HCT116 (cell line): ENCODE results near the gene BMP7. TPM values are rescaled to one million over a fixed set of nuclear protein-coding genes. Genes with fewer than 3 reads are reported as not detected.

Experiments
- ATAC-seq: fragments of 200-7000 bp; cut with Tn5 transposase; 2 replicates; pipeline ENCODE4 v1.9.1; 2020; ENCODE audit warnings: mild to moderate bottlenecking, moderate library complexity
- BruUV-seq: library from RNA; stranded (reverse); fragments of 400-500 nt; replicated peaks from 2 replicates; lab custom pipeline; 2021; lab: Mats Ljungman, UMichigan
- CTCF ChIA-PET: fragments of 300-600 bp; sonication (Branson Sonifier 250); formaldehyde crosslinking; loops from one replicate; lab custom pipeline; 2021; ENCODE audit warnings: antibody characterized with exemption; lab: Charles Lee
- POLR2A ChIA-PET: fragments of 300-600, 350-600 bp; sonication (Branson Sonifier 250); formaldehyde crosslinking; loops from one replicate; lab custom pipeline; 2021; ENCODE audit warnings: antibody characterized with exemption; lab: Charles Lee
- RAD21 ChIA-PET, 2 experiments: fragments of 300-600 bp; sonication (Branson Sonifier 250); formaldehyde crosslinking; loops; one replicate each; lab custom pipeline; 2023; ENCODE audit warnings: low total read pairs in 2 of 2; ENCODE audit not compliant: uncharacterized antibody in 2 of 2, unreplicated experiment in 2 of 2, low non-redundant PET in 1 of 2; lab: Charles Lee
- DNase-seq: peaks from one replicate; pipeline ENCODE4 v3.0.0-alpha.2; 2010; ENCODE audit warnings: low read depth, low spot score
- H2AFZ ChIP-seq: fragments of 200-600 bp; shearing (Covaris generic), sonication (generic); 2 replicates; pipeline ENCODE4 v1.6.1; 2017; ENCODE audit warnings: low read depth, mixed run types, mixed read lengths, antibody characterized with exemption, low read length; ENCODE audit not compliant: poor library complexity, severe bottlenecking
- H3K27ac ChIP-seq: 2 replicates; pipeline ENCODE4 v1.5.1; 2012; ENCODE audit warnings: low read depth, low read length
- H3K27me3 ChIP-seq: fragments of 200-600 bp; sonication (generic); 2 replicates; pipeline ENCODE4 v1.6.1; 2016; ENCODE audit warnings: mixed run types, low read length, mixed read lengths; ENCODE audit not compliant: insufficient read depth
- H3K36me3 ChIP-seq, 2 experiments: fragments of 200-500 bp in 1 of 2; fragments of 200-600 bp in 1 of 2; sonication (Bioruptor generic) in 1 of 2; sonication (generic) in 1 of 2; 2 replicates each; pipeline versions ENCODE4 v1.5.1 to v1.6.1; 2014 to 2016; ENCODE audit warnings: low read length in 2 of 2, inconsistent platforms in 1 of 2, mixed read lengths in 1 of 2, mixed run types in 1 of 2; ENCODE audit not compliant: insufficient read depth in 2 of 2, control insufficient read depth in 1 of 2
- H3K4me1 ChIP-seq, 2 experiments: fragments of 200-600 bp in 1 of 2; sonication (generic) in 1 of 2; 2 replicates each; pipeline versions ENCODE4 v1.5.1 to v1.6.1; 2012 to 2017; ENCODE audit warnings: low read length in 2 of 2, inconsistent platforms in 1 of 2, mild to moderate bottlenecking in 1 of 2, mixed read lengths in 1 of 2, mixed run types in 1 of 2, moderate library complexity in 1 of 2; ENCODE audit not compliant: insufficient read depth in 2 of 2, control insufficient read depth in 1 of 2
- H3K4me2 ChIP-seq: fragments of 200-600 bp; sonication (generic); 2 replicates; pipeline ENCODE4 v1.6.1; 2017; ENCODE audit warnings: mixed run types, low read length, mixed read lengths
- H3K4me3 ChIP-seq, 2 experiments: fragments of 200-600 bp in 1 of 2; sonication (generic) in 1 of 2; replicated peaks in 1 of 2; 2 replicates each; pipeline ENCODE4 v1.5.1; 2011 to 2016; ENCODE audit warnings: low read length in 2 of 2, control low read depth in 1 of 2, low read depth in 1 of 2, mild to moderate bottlenecking in 1 of 2, mixed read lengths in 1 of 2, mixed run types in 1 of 2
- H3K79me2 ChIP-seq: fragments of 200-600 bp; sonication (generic); 2 replicates; pipeline ENCODE4 v1.6.1; 2017; ENCODE audit warnings: mild to moderate bottlenecking, mixed run types, low read length, moderate library complexity, mixed read lengths; ENCODE audit not compliant: insufficient read depth
- H3K9ac ChIP-seq: fragments of 200-600 bp; sonication (generic); 2 replicates; pipeline ENCODE4 v1.6.1; 2016; ENCODE audit warnings: low read length, mixed read lengths
- H3K9me2 ChIP-seq: fragments of 200-600 bp; sonication (generic), shearing (Covaris generic); 2 replicates; pipeline ENCODE4 v1.6.1; 2017; ENCODE audit warnings: mixed run types, mild to moderate bottlenecking, moderate library complexity; ENCODE audit not compliant: insufficient read depth
- H3K9me3 ChIP-seq, 2 experiments: fragments of 200-500 bp in 1 of 2; fragments of 200-600 bp in 1 of 2; sonication (Bioruptor generic) in 1 of 2; sonication (generic) in 1 of 2; 2 replicates each; pipeline ENCODE4 v1.6.1; 2014 to 2017; ENCODE audit warnings: low read length in 2 of 2, mixed read lengths in 2 of 2, inconsistent platforms in 1 of 2, low read depth in 1 of 2, mild to moderate bottlenecking in 1 of 2, mixed run types in 1 of 2, moderate library complexity in 1 of 2; ENCODE audit not compliant: control insufficient read depth in 1 of 2, insufficient read depth in 1 of 2
- H4K20me1 ChIP-seq: fragments of 200-600 bp; sonication (generic), shearing (Covaris generic); 2 replicates; pipeline ENCODE4 v1.6.1; 2017; ENCODE audit warnings: mixed run types, mild to moderate bottlenecking, moderate library complexity; ENCODE audit not compliant: insufficient read depth
- CEBPB ChIP-seq: IDR thresholded peaks from 2 replicates; pipeline ENCODE4 v1.6.1; 2012; ENCODE audit warnings: low read depth
- EZH2phosphoT487 ChIP-seq: fragments of 200-600 bp; IDR thresholded peaks from 2 replicates; pipeline ENCODE4 v1.6.1; 2018; ENCODE audit warnings: antibody characterized with exemption, borderline replicate concordance
- POLR2AphosphoS5 ChIP-seq: IDR thresholded peaks from 2 replicates; pipeline ENCODE4 v1.6.1; 2011; ENCODE audit warnings: mild to moderate bottlenecking, low read depth, low read length, moderate library complexity
- SRF ChIP-seq: IDR thresholded peaks from 2 replicates; pipeline ENCODE4 v1.6.1; 2012; ENCODE audit warnings: low read depth
- ZFX ChIP-seq: fragments of 450-650 bp; IDR thresholded peaks from 2 replicates; pipeline ENCODE4 v1.6.1; 2017
- ZNF274 ChIP-seq: fragments of 200-500 bp; sonication (Bioruptor generic); IDR thresholded peaks from 2 replicates; pipeline ENCODE4 v1.6.1; 2014; ENCODE audit warnings: mild to moderate bottlenecking, low read depth, low read length, inconsistent platforms
- intact Hi-C: fragments of 100-400 bp; cut with micrococcal nuclease; formaldehyde crosslinking; loops from 2 replicates; pipeline ENCODE4 v1.10.0; 2022
- total RNA-seq: library from RNA; stranded (reverse); gene quantifications from one replicate; pipeline ENCODE4 v1.2.1, GENCODE V29; 2021; ENCODE audit not compliant: unreplicated experiment
- TF ChIP-seq, protein P1 (sequence below): IDR thresholded peaks from 2 replicates; pipeline ENCODE4 v1.6.1; 2011; ENCODE audit warnings: mild to moderate bottlenecking, low read length, moderate library complexity; ENCODE audit not compliant: insufficient replicate concordance; ENCODE audit errors: extremely low read depth
- TF ChIP-seq, protein P2 (sequence below), 3 experiments: fragments of 200-600 bp in 1 of 3; sonication (generic) in 1 of 3; IDR thresholded peaks in 2 of 3; conservative IDR thresholded peaks in 1 of 3; 2 replicates each; pipeline ENCODE4 v1.5.1; 2012 to 2017; ENCODE audit warnings: low read depth in 2 of 3, low read length in 2 of 3, antibody characterized with exemption in 1 of 3, borderline replicate concordance in 1 of 3, control low read depth in 1 of 3, mild to moderate bottlenecking in 1 of 3, mixed read lengths in 1 of 3, mixed run types in 1 of 3, moderate library complexity in 1 of 3; ENCODE audit not compliant: insufficient read depth in 1 of 3
- TF ChIP-seq, protein P3 (sequence below): IDR thresholded peaks from 2 replicates; pipeline ENCODE4 v1.6.1; 2012
- TF ChIP-seq, protein P4 (sequence below): IDR thresholded peaks from 2 replicates; pipeline ENCODE4 v1.6.1; 2012; ENCODE audit warnings: low read depth

The BMP7 gene
- total RNA-seq, 1 experiment from 2014 or later: 7.0 TPM

DNA sequence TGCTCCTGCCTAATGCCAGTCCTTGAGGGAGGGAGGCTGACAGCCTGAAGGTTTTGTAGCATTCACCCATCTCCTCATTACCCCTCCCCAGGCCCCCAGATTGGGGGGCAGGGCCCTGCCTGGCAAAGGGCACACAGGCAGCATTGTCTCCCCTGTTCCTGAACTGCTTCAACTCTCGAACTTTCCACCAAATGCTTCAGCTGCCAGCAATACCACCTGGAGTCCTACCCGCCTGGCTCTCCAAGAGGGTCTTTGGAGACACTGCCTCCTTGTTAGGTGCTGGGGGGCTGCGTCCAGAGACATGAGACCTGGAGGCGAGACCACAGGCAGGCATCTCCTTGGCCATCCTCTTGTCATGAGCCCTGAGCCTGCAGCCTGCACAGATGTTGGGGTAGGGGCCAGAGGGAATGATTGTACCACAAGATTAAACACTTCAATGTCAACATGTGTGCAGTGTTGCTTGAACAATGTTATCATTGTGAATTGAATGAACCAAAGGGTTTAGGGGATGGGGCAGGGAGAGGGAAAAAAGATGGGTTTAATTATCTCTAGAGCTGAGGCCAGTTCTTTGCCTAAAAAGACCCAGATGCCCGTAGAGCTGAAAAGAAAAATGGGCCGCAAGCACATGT is 25.0 kb downstream of the BMP7 start:
- no TSS peak for BruUV-seq

More for the DNA sequence above, 25.0 kb downstream of the BMP7 start:
- H4K20me1 ChIP-seq: no peaks in the 10 kb centered on the region
- H2AFZ ChIP-seq: no peak overlapping the region
- intact Hi-C loops: no loop called here
- H3K79me2 ChIP-seq: no peaks in the 10 kb centered on the region
- no peaks in the 10 kb centered on the region for H3K36me3 ChIP-seq
- 0 out of 2 replicates have a peak, but pooled peaks cover under 1% of the 10 kb centered on the region for H3K27me3 ChIP-seq
- ChIA-PET POLR2A (no interaction called here), CTCF (no interaction called here), RAD21 (no interaction called here)
- H3K4me2 ChIP-seq: no peak overlapping the region
- no peaks in the 10 kb centered on the region for H3K9me2 ChIP-seq
- H3K9me3 ChIP-seq: no peaks in the 10 kb centered on the region
- H3K4me3 ChIP-seq: no peak overlapping the region
- ATAC-seq (no peak), DNase-seq (no peak)
- H3K9ac ChIP-seq: no peak overlapping the region
- peaks cover 4 to 7% of the 10 kb centered on the region in 2 experiments; a peak in 3 of 4 replicates for H3K4me1 ChIP-seq
- TF ChIP-seq, protein P1, sequence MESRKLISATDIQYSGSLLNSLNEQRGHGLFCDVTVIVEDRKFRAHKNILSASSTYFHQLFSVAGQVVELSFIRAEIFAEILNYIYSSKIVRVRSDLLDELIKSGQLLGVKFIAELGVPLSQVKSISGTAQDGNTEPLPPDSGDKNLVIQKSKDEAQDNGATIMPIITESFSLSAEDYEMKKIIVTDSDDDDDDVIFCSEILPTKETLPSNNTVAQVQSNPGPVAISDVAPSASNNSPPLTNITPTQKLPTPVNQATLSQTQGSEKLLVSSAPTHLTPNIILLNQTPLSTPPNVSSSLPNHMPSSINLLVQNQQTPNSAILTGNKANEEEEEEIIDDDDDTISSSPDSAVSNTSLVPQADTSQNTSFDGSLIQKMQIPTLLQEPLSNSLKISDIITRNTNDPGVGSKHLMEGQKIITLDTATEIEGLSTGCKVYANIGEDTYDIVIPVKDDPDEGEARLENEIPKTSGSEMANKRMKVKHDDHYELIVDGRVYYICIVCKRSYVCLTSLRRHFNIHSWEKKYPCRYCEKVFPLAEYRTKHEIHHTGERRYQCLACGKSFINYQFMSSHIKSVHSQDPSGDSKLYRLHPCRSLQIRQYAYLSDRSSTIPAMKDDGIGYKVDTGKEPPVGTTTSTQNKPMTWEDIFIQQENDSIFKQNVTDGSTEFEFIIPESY: no peak
- TF ChIP-seq, protein P2, sequence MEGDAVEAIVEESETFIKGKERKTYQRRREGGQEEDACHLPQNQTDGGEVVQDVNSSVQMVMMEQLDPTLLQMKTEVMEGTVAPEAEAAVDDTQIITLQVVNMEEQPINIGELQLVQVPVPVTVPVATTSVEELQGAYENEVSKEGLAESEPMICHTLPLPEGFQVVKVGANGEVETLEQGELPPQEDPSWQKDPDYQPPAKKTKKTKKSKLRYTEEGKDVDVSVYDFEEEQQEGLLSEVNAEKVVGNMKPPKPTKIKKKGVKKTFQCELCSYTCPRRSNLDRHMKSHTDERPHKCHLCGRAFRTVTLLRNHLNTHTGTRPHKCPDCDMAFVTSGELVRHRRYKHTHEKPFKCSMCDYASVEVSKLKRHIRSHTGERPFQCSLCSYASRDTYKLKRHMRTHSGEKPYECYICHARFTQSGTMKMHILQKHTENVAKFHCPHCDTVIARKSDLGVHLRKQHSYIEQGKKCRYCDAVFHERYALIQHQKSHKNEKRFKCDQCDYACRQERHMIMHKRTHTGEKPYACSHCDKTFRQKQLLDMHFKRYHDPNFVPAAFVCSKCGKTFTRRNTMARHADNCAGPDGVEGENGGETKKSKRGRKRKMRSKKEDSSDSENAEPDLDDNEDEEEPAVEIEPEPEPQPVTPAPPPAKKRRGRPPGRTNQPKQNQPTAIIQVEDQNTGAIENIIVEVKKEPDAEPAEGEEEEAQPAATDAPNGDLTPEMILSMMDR (IDR thresholded peaks at IDR 0.05 in 2 of 3, conservative IDR thresholded peaks at IDR 0.05 in 1 of 3; ENCODE audit: borderline replicate concordance in 1 of 3, insufficient read depth in 1 of 3, low read depth in 2 of 3, low read length in 2 of 3): no peak
- TF ChIP-seq ZFX (no peak), EZH2phosphoT487 (no peak), CEBPB (no peak), SRF (no peak), ZNF274 (no peak), POLR2AphosphoS5 (no peak)
- TF ChIP-seq, protein P3, sequence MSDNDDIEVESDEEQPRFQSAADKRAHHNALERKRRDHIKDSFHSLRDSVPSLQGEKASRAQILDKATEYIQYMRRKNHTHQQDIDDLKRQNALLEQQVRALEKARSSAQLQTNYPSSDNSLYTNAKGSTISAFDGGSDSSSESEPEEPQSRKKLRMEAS: no peak
- TF ChIP-seq, protein P4, sequence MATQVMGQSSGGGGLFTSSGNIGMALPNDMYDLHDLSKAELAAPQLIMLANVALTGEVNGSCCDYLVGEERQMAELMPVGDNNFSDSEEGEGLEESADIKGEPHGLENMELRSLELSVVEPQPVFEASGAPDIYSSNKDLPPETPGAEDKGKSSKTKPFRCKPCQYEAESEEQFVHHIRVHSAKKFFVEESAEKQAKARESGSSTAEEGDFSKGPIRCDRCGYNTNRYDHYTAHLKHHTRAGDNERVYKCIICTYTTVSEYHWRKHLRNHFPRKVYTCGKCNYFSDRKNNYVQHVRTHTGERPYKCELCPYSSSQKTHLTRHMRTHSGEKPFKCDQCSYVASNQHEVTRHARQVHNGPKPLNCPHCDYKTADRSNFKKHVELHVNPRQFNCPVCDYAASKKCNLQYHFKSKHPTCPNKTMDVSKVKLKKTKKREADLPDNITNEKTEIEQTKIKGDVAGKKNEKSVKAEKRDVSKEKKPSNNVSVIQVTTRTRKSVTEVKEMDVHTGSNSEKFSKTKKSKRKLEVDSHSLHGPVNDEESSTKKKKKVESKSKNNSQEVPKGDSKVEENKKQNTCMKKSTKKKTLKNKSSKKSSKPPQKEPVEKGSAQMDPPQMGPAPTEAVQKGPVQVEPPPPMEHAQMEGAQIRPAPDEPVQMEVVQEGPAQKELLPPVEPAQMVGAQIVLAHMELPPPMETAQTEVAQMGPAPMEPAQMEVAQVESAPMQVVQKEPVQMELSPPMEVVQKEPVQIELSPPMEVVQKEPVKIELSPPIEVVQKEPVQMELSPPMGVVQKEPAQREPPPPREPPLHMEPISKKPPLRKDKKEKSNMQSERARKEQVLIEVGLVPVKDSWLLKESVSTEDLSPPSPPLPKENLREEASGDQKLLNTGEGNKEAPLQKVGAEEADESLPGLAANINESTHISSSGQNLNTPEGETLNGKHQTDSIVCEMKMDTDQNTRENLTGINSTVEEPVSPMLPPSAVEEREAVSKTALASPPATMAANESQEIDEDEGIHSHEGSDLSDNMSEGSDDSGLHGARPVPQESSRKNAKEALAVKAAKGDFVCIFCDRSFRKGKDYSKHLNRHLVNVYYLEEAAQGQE: no peak
- no peak overlapping the region for H3K27ac ChIP-seq
